HK-2 (cell line): ENCODE measurements around the gene IL21.

Experiments used
- DNase-seq: peaks from one replicate; pipeline ENCODE4 v3.0.0-alpha.2; 2018; ENCODE audit not compliant: unreplicated experiment

IL21 gene

GRCh38 chr4:122633211-122633610, 12.3 kb upstream of the IL21 start:
- no peak for DNase-seq

GRCh38 chr4:122632396-122633143, 11.7 kb upstream of the IL21 start:
- no peak for DNase-seq

GRCh38 chr4:122625156-122625555, 4.3 kb upstream of the IL21 start:
- DNase-seq, result no peak

- DNase-seq, result no peak
These were observed 3.3 kb upstream of the IL21 start for GRCh38 chr4:122624205-122624604.

- no peak for DNase-seq
These were observed 2.8 kb upstream of the IL21 start for GRCh38 chr4:122623637-122624166.

GRCh38 chr4:122622400-122622799, 1.5 kb upstream of the IL21 start:
- no peak for DNase-seq

- DNase-seq, result no peak
These were observed 1.3 kb downstream of the IL21 start for GRCh38 chr4:122619611-122620010.

- no peak for DNase-seq
These were observed 3.0 kb downstream of the IL21 start for GRCh38 chr4:122617597-122618593.

- no peak for DNase-seq
These were observed 3.8 kb downstream of the IL21 start for GRCh38 chr4:122616915-122617596.

GRCh38 chr4:122614621-122615020, 6.2 kb downstream of the IL21 start:
- no peak for DNase-seq

- no peak for DNase-seq
These were observed 8.3 kb downstream of the IL21 start for GRCh38 chr4:122612540-122612939.

- no peak for DNase-seq
These were observed 14.4 kb downstream of the IL21 start for GRCh38 chr4:122606364-122607043.

GRCh38 chr4:122604146-122604545, 16.7 kb downstream of the IL21 start:
- no peak for DNase-seq

- DNase-seq, result no peak
These were observed 17.7 kb downstream of the IL21 start for GRCh38 chr4:122603156-122603574.

- DNase-seq, result no peak
These were observed 18.4 kb downstream of the IL21 start for GRCh38 chr4:122602277-122603142.

GRCh38 chr4:122591196-122591595, 29.7 kb downstream of the IL21 start:
- DNase-seq, result no peak

- DNase-seq, result no peak
These were observed 32.2 kb downstream of the IL21 start for GRCh38 chr4:122588453-122589238.

- DNase-seq, result no peak
These were observed 36.3 kb downstream of the IL21 start for GRCh38 chr4:122584519-122584918.

GRCh38 chr4:122583906-122584305, 37.0 kb downstream of the IL21 start:
- DNase-seq, result no peak
